GM10248 (cell line): Measurements from ENCODE around the gene ERV3-1.
"Not testable (repeated sequence)": the region's sequence is repeated elsewhere in the genome, so short reads cannot be mapped to it uniquely, and the experiment has no call there.

Experiments
- CTCF ChIA-PET: fragments of 300-600 bp; sonication (Branson Sonifier 250); formaldehyde crosslinking; extraction: SDS; loops from one replicate; lab custom pipeline; 2021; ENCODE audit warnings: antibody characterized with exemption; lab: Yijun Ruan, JAX
- POLR2A ChIA-PET: fragments of 350-650 bp; sonication (Branson Sonifier 250); formaldehyde crosslinking; extraction: SDS; loops from one replicate; lab custom pipeline; 2020; ENCODE audit warnings: antibody characterized with exemption; lab: Yijun Ruan, JAX
- DNase-seq: peaks from one replicate; pipeline ENCODE4 v3.0.0; 2012; ENCODE audit errors: extremely low spot score
- TF ChIP-seq, protein P1 (sequence below): IDR thresholded peaks from 2 replicates; pipeline ENCODE4 v1.5.1; 2012; ENCODE audit warnings: mild to moderate bottlenecking, low read depth; ENCODE audit errors: extremely low read depth, missing control alignments, control extremely low read depth

ERV3-1 gene, protein sequence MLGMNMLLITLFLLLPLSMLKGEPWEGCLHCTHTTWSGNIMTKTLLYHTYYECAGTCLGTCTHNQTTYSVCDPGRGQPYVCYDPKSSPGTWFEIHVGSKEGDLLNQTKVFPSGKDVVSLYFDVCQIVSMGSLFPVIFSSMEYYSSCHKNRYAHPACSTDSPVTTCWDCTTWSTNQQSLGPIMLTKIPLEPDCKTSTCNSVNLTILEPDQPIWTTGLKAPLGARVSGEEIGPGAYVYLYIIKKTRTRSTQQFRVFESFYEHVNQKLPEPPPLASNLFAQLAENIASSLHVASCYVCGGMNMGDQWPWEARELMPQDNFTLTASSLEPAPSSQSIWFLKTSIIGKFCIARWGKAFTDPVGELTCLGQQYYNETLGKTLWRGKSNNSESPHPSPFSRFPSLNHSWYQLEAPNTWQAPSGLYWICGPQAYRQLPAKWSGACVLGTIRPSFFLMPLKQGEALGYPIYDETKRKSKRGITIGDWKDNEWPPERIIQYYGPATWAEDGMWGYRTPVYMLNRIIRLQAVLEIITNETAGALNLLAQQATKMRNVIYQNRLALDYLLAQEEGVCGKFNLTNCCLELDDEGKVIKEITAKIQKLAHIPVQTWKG

DNA sequence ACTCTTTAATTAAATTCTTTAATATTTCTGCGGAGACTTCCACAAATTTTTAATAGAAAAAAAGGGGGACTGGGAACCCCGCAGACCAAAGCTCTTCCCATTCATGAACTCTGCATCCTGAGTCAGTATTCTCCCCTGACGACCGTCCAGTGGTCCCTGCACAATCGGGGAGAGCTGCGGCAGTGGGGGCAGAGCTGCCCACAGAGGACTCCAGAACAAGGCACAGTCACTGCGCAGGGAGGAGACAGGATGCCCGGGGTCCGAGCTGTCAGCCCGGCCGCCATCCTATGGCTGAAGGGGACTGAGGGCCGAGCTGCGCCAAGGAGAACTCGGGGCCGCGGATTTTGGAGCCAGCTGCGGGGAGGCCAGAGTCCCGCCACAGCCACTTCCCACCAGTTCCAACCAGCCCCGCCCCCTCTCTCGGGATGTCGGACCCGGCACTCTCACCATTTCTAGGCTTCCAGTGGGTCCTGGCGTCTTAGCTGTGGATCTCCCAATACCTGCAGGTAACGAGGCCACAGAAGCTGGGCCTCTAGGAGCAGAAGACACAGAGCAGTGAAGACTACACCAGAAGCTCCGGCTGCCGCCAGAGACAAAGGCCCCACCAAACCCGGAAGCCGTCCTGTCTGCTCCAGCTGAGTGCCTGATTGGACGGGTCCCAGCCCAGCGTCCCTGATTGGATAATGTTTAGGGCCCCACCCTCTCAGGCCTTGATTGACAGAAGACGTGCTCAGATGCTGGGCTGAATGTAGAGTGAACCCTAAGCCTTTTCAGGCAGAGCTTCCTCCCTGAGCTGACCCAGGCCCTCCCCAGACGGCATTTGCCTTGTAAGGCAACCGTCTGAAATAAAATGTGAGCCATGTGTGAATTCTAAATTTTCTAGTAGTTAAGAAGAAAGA lies at the start of gene ERV3-1:
Gene ERV3-1, minus strand, starts transcription at position 594 of the 899 bp plus-strand sequence. CDS start 13,661 bp downstream, outside the sequence.
- POLR2A ChIA-PET, result interaction anchor here (0.5 to 1.2 kb wide), 5 partner anchors 20 to 444 kb away, joined by 3 to 5 read pairs (median 4); partner anchors contain the start of gene ZNF92
- TF ChIP-seq, protein P1, sequence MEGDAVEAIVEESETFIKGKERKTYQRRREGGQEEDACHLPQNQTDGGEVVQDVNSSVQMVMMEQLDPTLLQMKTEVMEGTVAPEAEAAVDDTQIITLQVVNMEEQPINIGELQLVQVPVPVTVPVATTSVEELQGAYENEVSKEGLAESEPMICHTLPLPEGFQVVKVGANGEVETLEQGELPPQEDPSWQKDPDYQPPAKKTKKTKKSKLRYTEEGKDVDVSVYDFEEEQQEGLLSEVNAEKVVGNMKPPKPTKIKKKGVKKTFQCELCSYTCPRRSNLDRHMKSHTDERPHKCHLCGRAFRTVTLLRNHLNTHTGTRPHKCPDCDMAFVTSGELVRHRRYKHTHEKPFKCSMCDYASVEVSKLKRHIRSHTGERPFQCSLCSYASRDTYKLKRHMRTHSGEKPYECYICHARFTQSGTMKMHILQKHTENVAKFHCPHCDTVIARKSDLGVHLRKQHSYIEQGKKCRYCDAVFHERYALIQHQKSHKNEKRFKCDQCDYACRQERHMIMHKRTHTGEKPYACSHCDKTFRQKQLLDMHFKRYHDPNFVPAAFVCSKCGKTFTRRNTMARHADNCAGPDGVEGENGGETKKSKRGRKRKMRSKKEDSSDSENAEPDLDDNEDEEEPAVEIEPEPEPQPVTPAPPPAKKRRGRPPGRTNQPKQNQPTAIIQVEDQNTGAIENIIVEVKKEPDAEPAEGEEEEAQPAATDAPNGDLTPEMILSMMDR, result no peak
- peak; percentile 92 for DNase-seq
- CTCF ChIA-PET, result interaction anchor here (1.1 to 1.5 kb wide), 3 partner anchors 12 to 212 kb away, joined by 3 to 4 read pairs (median 3); partner anchors contain the start of gene ZNF138

DNA sequence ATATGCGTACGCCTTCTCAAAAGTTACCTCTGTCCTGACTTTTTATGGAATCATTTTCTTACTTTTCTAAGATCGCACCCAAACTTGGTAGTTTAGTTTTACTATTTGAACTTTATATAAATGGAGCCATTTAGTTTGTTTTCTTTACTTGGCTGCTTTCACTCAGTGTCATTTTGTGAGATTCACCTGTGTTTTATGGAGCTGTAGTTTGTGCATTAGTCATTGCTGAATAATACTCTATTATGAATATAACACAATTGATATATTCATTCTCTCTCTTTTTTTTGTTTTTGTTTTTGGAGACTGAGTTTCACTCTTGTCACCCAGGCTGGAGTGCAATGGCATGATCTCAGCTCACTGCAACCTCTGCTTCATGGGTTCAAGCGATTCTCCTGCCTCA lies 49.3 kb upstream of the ERV3-1 start:
- DNase-seq, CTCF ChIA-PET, POLR2A ChIA-PET: not testable (repeated sequence)

- POLR2A ChIA-PET, DNase-seq, CTCF ChIA-PET: not testable (repeated sequence)
These were observed 48.0 kb upstream of the ERV3-1 start for GRCh38 chr7:65054466-65054994.

GRCh38 chr7:65051654-65052053 lies 45.2 kb upstream of the ERV3-1 start:
- DNase-seq, CTCF ChIA-PET, POLR2A ChIA-PET: not testable (repeated sequence)

GRCh38 chr7:65051139-65051538 lies 44.7 kb upstream of the ERV3-1 start:
- DNase-seq, CTCF ChIA-PET, POLR2A ChIA-PET: not testable (repeated sequence)

- CTCF ChIA-PET, POLR2A ChIA-PET, DNase-seq: not testable (repeated sequence)
These were observed 39.8 kb upstream of the ERV3-1 start for GRCh38 chr7:65046329-65046728.

DNA sequence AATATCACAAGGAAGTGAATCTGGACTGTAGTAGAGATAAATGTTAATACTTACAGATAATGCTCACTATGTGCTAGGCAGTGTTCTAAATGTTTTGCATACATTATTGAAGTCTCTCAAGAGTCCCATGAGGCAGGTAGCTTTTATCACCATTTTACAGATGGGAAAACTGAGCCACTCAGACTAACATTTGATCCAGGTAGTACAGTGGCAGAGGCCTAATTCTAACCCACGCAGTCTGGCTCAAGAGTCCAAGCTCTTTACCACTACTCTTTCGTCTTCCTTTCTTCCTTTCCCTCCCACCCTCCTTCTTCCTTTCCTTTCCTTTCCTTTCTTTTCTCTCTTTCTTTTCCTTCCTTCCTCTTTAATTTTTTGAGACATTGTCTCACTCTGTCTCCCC lies 39.1 kb upstream of the ERV3-1 start:
- CTCF ChIA-PET, POLR2A ChIA-PET, DNase-seq: not testable (repeated sequence)

- POLR2A ChIA-PET, result interaction anchor here (0.6 to 1.7 kb wide), 4 partner anchors 19 to 999 kb away, joined by 3 to 4 read pairs (median 3); partner anchors contain the start of gene ERV3-1
- CTCF ChIA-PET, result not testable (repeated sequence)
- peak; percentile 6 for DNase-seq
These were observed 32.3 kb upstream of the ERV3-1 start for GRCh38 chr7:65038767-65039166.

DNA sequence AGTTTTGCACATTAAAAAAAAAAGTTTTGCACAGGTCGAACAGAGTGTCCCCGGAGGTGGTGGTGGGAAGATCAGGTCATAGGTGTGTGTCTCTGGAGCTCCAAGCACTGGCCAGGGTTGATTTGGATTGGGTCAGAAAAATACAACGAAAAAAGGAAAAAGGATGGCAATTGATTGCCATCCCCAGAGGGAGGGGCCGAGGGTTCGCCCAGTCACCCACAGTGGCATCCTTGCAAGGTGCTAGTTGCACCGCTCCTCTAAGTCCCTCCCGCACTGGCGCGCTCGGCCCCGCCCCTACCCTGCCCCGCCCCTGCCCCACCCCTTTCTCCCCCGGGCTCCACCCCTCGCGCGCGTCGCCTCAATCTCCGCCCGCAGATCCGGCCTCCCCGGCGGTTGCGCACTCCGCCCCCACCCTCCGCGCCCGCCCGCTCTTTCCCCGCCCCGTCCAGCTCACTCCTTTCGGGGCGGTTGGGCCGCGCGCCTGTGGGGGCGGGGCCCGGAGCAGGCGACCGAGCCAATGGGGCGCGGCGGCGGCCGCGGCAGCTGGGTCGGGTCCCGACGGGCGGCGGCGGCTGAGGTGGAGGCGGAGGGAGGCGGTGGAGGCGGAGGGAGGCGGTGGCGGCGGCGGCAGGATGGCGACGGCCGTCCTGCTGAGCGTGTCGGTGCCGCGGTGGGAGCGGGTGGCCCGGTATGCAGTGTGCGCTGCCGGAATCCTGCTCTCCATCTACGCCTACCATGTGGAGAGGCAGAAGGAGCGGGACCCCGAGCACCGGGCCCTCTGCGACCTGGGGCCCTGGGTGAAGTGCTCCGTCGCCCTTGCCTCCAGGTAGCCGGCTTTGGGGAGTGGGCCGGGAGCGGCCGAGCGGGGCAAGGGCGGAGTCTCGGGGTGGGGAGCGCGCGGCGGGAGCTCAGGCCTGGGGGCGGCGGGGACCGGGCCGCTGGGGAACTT lies 31.5 kb upstream of the ERV3-1 start:
- TF ChIP-seq, protein P1, result no peak
- DNase-seq, result peak; percentile 93
- POLR2A ChIA-PET, result interaction anchor here (0.6 to 1.7 kb wide), 5 partner anchors 20 to 336 kb away, joined by 3 to 5 read pairs (median 3); partner anchors contain the start of gene ERV3-1
- CTCF ChIA-PET, result no interaction called here

- CTCF ChIA-PET, DNase-seq: not testable (repeated sequence)
These were observed 30.0 kb upstream of the ERV3-1 start for GRCh38 chr7:65036526-65036925.

DNA sequence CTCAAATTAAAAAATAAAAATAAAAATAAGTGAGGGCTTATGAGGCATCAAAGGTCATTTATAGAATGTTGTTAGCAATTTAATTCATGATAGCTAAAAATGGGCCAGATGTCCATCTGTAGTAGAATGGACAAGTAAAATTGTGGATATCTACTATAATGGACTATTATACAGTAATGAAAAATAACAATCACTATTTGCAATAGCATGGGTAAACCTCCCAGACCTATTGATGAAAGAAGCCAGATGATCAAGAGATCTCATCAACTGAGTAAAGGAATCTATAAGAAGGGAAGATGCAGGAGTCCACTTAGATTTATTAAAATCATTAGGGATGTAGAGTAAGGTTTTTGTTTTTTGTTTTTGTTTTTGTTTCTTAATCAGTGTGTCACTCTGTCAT lies 29.0 kb upstream of the ERV3-1 start:
- POLR2A ChIA-PET, DNase-seq, CTCF ChIA-PET: not testable (repeated sequence)

More at GRCh38 chr7:65036526-65036925, 30.0 kb upstream of the ERV3-1 start:
- POLR2A ChIA-PET, result not testable (repeated sequence)

DNA sequence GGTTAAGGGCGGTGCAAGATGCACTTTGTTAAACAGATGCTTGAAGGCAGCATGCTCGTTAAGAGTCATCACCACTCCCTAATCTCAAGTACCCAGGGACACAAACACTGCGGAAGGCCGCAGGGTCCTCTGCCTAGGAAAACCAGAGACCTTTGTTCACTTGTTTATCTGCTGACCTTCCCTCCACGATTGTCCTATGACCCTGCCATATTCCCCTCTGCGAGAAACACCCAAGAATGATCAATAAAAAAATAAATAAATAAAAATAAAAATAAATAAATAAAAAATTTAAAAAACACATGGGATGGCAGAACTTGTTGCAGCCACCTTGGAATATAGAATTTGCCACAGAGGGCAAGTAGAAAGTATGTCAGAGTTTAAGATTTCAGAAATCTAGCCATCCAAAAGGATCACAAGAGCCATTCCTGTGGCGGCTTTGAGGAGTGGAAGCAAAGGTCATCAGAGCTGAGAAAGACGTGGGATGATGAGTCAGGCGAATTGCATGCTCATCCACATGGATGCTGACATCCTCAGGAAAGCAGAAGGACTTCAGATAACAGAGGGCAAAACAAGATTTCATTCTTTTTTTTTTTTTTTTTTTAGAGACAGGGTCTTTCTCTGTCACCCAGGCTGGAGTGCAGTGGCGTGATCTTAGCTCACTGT lies 27.8 kb upstream of the ERV3-1 start:
- DNase-seq, CTCF ChIA-PET, POLR2A ChIA-PET: not testable (repeated sequence)

DNA sequence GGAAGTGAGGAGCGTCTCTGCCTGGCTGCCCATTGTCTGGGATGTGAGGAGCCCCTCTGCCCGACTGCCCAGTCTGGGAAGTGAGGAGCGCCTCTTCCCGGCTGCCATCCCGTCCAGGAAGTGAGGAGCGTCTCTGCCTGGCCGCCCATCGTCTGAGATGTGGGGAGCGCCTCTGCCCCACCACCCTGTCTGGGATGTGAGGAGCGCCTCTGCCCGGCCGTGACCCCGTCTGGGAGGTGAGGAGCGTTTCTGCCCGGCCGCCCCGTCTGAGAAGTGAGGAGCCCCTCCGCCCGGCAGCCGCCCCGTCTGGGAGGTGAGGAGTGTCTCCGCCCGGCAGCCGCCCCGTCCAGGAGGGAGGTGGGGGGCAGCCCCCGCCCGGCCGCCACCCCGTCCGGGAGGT lies 26.9 kb upstream of the ERV3-1 start:
- DNase-seq, CTCF ChIA-PET, POLR2A ChIA-PET: not testable (repeated sequence)
